GM18868 (cell line): Measurements from ENCODE around the gene FAM110A.
A peak's percentile ranks its signal among the peaks of the same experiment; 100 is the strongest.

ENCODE experiments used
- ATAC-seq: cut with Tn5 transposase; IDR thresholded peaks from one replicate; pipeline ENCODE4 v1.9.1; 2021; ENCODE audit warnings: mild to moderate bottlenecking, moderate library complexity; ENCODE audit not compliant: unreplicated experiment

FAM110A gene

GRCh38 chr20:870758-871157 is 37.2 kb downstream of the FAM110A start:
- ATAC-seq, result no peak

GRCh38 chr20:871436-871835 is 37.9 kb downstream of the FAM110A start:
- ATAC-seq, result no peak

GRCh38 chr20:871948-872347 is 38.4 kb downstream of the FAM110A start:
- ATAC-seq, result no peak

GRCh38 chr20:872855-873520 is 39.5 kb downstream of the FAM110A start:
- no peak for ATAC-seq

- no peak for ATAC-seq
These were observed 40.5 kb downstream of the FAM110A start for GRCh38 chr20:873875-874607.

GRCh38 chr20:875115-875514 is 41.6 kb downstream of the FAM110A start:
- ATAC-seq, result no peak

GRCh38 chr20:877814-878213 is 44.3 kb downstream of the FAM110A start:
- no peak for ATAC-seq

- no peak for ATAC-seq
These were observed 45.2 kb downstream of the FAM110A start for GRCh38 chr20:878511-879307.

- no peak for ATAC-seq
These were observed 46.1 kb downstream of the FAM110A start for GRCh38 chr20:879626-880025.

- ATAC-seq, result peak; percentile 61
These were observed 47.7 kb downstream of the FAM110A start for GRCh38 chr20:881051-881782.

- ATAC-seq, result no peak
These were observed 48.2 kb downstream of the FAM110A start for GRCh38 chr20:881783-882144.

- ATAC-seq, result no peak
These were observed 51.8 kb downstream of the FAM110A start for GRCh38 chr20:884983-885952.

GRCh38 chr20:887137-887536 is 53.6 kb downstream of the FAM110A start:
- ATAC-seq, result no peak

- ATAC-seq, result no peak
These were observed 54.5 kb downstream of the FAM110A start for GRCh38 chr20:888057-888456.

GRCh38 chr20:889106-889505 is 55.6 kb downstream of the FAM110A start:
- no peak for ATAC-seq

GRCh38 chr20:889932-890463 is 56.5 kb downstream of the FAM110A start:
- no peak for ATAC-seq

- no peak for ATAC-seq
These were observed 57.1 kb downstream of the FAM110A start for GRCh38 chr20:890666-891057.

- ATAC-seq, result no peak
These were observed 57.7 kb downstream of the FAM110A start for GRCh38 chr20:891058-891705.

- ATAC-seq, result peak; percentile 89
These were observed 58.2 kb downstream of the FAM110A start for GRCh38 chr20:891706-892080.
